SK-N-SH (cell line): ENCODE measurements around the gene LPP.

Source experiments
- ELF1 ChIP-seq: IDR thresholded peaks from 2 replicates; pipeline ENCODE4 v1.4.0; 2012
- TAF1 ChIP-seq: IDR thresholded peaks from 2 replicates; pipeline ENCODE4 v1.6.1; 2012; ENCODE audit warnings: low read depth, mild to moderate bottlenecking, low read length, moderate library complexity, borderline replicate concordance
- TF ChIP-seq, protein P1 (sequence below): IDR thresholded peaks from 2 replicates; pipeline ENCODE4; 2012
- TF ChIP-seq, protein P2 (sequence below): fragments of 150-350 bp; IDR thresholded peaks from 2 replicates; pipeline ENCODE4 v1.6.1; 2016; ENCODE audit warnings: mild to moderate bottlenecking, low read depth, low read length
- TF ChIP-seq, protein P3 (sequence below): fragments of 150-350 bp; IDR thresholded peaks from 2 replicates; pipeline ENCODE4 v1.6.1; 2017; ENCODE audit warnings: antibody characterized with exemption, low read length, low read depth, borderline replicate concordance

DNA sequence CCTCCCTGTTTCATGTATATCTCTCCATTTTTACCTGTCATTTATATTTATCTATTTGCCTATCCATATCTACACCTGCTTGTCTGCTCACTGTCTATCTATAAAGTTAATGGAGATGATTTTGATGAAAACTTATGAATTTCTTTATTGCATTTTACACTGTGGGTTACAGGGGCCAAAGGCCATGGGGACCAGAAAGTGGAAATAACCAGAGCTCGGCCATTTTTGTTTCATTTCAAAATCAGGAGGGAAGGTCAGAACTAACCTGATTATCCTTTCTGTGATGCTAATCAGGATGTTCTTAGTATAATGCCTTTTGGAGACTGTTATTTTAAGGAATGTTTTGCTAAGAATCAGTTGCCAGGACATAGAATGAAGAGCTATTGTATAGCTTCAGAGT, 147.2 kb downstream of the LPP start:
- TF ChIP-seq, protein P1, sequence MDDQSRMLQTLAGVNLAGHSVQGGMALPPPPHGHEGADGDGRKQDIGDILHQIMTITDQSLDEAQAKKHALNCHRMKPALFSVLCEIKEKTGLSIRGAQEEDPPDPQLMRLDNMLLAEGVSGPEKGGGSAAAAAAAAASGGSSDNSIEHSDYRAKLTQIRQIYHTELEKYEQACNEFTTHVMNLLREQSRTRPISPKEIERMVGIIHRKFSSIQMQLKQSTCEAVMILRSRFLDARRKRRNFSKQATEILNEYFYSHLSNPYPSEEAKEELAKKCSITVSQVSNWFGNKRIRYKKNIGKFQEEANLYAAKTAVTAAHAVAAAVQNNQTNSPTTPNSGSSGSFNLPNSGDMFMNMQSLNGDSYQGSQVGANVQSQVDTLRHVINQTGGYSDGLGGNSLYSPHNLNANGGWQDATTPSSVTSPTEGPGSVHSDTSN, result no peak
- TF ChIP-seq, protein P2, sequence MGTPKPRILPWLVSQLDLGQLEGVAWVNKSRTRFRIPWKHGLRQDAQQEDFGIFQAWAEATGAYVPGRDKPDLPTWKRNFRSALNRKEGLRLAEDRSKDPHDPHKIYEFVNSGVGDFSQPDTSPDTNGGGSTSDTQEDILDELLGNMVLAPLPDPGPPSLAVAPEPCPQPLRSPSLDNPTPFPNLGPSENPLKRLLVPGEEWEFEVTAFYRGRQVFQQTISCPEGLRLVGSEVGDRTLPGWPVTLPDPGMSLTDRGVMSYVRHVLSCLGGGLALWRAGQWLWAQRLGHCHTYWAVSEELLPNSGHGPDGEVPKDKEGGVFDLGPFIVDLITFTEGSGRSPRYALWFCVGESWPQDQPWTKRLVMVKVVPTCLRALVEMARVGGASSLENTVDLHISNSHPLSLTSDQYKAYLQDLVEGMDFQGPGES, result no peak
- TF ChIP-seq ELF1 (no peak), TAF1 (no peak)
- TF ChIP-seq, protein P3, sequence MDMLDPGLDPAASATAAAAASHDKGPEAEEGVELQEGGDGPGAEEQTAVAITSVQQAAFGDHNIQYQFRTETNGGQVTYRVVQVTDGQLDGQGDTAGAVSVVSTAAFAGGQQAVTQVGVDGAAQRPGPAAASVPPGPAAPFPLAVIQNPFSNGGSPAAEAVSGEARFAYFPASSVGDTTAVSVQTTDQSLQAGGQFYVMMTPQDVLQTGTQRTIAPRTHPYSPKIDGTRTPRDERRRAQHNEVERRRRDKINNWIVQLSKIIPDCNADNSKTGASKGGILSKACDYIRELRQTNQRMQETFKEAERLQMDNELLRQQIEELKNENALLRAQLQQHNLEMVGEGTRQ, result no peak
